WTC11 (cell line): ENCODE results near the gene SND1.

Experiments
- CREM ChIP-seq: sonication (generic); formaldehyde crosslinking; IDR thresholded peaks from 2 replicates; pipeline ENCODE4 v1.8.1; 2022; ENCODE audit warnings: mild to moderate bottlenecking, missing genetic modification reagents, moderate library complexity
- HMGA2 ChIP-seq: fragments of 250-450 bp; sonication (Bioruptor Pico); IDR thresholded peaks from 2 replicates; pipeline ENCODE4 v1.4.0; 2021; ENCODE audit warnings: mild to moderate bottlenecking, moderate library complexity

DNA sequence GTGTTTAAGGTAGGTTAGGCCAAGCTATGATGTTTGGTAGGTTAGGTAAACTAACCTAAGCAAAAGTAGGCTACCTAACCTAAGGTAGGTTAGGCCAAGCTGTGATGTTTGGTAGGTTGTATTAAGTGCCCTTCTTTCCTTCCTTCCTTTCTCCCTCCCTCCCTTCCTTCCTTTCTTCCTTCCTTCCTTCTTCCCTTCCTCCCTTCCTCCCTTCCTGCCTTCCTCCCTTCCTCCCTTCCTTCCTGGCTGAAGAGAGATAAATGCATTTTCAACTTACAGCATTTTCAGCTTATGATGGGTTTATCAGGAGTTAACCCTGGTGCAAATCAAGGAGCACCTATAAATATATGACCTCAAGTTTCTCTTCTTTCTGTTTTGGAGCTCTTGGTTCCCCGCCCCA is 56.2 kb downstream of the SND1 start:
- TF ChIP-seq HMGA2 (CRISPR knock-in tag) (no peak), CREM (CRISPR knock-in tag) (no peak)
